Measurements from ENCODE around the gene POLN.
A peak's percentile ranks its signal among the peaks of the same experiment; 100 is the strongest.

The POLN gene

GRCh38 chr4:2262145-2262943 lies 20.4 kb upstream of the POLN start:
- peak; percentile 100 for DNase-seq (ENCODE audit: low spot score)

GRCh38 chr4:2261853-2262144 lies 19.9 kb upstream of the POLN start, which contains the start of gene MXD4:
Gene MXD4 (minus strand): TSS chr4:2262109. CDS start chr4:2261980, 129 bp downstream.
- DNase-seq (ENCODE audit: low spot score), result no peak

GRCh38 chr4:2261110-2261852 lies 19.4 kb upstream of the POLN start:
- peak; percentile 72 for DNase-seq (ENCODE audit: low spot score)

GRCh38 chr4:2260344-2261109 lies 18.6 kb upstream of the POLN start:
- no peak for DNase-seq (ENCODE audit: low spot score)

GRCh38 chr4:2259541-2260343 lies 17.8 kb upstream of the POLN start:
- DNase-seq (ENCODE audit: low spot score), result no peak

- no peak for DNase-seq (ENCODE audit: low spot score)
Observed at GRCh38 chr4:2259036-2259540, 17.2 kb upstream of the POLN start.

GRCh38 chr4:2258091-2259035 lies 16.4 kb upstream of the POLN start:
- DNase-seq (ENCODE audit: low spot score), result no peak

- no peak for DNase-seq (ENCODE audit: low spot score)
Observed at GRCh38 chr4:2257361-2258081, 15.6 kb upstream of the POLN start.

- no peak for DNase-seq (ENCODE audit: low spot score)
Observed at GRCh38 chr4:2256781-2257191, 14.9 kb upstream of the POLN start.

- no peak for DNase-seq (ENCODE audit: low spot score)
Observed at GRCh38 chr4:2256156-2256731, 14.3 kb upstream of the POLN start.

GRCh38 chr4:2255501-2256155 lies 13.7 kb upstream of the POLN start:
- DNase-seq (ENCODE audit: low spot score), result no peak

GRCh38 chr4:2254665-2255500 lies 13.0 kb upstream of the POLN start:
- DNase-seq (ENCODE audit: low spot score), result no peak

GRCh38 chr4:2253160-2254084 lies 11.5 kb upstream of the POLN start:
- DNase-seq (ENCODE audit: low spot score), result peak; percentile 6

- peak; percentile 13 for DNase-seq (ENCODE audit: low spot score)
Observed at GRCh38 chr4:2252530-2253091, 10.7 kb upstream of the POLN start.

GRCh38 chr4:2251795-2252529 lies 10.0 kb upstream of the POLN start:
- DNase-seq (ENCODE audit: low spot score), result peak; percentile 7
